Measurements from ENCODE around the gene NAALADL2.

DNA sequence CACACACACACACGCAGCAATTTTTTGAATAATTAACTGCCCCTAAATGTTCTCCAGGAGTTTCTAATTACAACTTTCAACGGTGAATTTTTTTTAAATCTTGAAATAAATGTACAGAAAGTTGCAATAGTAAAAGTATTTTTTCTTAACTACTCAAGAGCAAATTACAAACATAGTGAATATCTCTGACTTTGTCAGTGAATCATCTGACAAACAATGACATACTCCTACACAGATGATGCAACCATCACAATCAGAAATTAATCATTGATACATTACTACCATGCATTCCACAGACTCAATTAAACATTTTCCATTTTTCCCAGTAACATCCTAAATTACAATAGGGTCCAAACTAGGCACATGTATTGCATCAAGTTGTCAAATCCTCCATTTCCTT lies 597.3 kb downstream of the NAALADL2 start:
- TF ChIP-seq, protein P1, sequence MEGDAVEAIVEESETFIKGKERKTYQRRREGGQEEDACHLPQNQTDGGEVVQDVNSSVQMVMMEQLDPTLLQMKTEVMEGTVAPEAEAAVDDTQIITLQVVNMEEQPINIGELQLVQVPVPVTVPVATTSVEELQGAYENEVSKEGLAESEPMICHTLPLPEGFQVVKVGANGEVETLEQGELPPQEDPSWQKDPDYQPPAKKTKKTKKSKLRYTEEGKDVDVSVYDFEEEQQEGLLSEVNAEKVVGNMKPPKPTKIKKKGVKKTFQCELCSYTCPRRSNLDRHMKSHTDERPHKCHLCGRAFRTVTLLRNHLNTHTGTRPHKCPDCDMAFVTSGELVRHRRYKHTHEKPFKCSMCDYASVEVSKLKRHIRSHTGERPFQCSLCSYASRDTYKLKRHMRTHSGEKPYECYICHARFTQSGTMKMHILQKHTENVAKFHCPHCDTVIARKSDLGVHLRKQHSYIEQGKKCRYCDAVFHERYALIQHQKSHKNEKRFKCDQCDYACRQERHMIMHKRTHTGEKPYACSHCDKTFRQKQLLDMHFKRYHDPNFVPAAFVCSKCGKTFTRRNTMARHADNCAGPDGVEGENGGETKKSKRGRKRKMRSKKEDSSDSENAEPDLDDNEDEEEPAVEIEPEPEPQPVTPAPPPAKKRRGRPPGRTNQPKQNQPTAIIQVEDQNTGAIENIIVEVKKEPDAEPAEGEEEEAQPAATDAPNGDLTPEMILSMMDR (IDR thresholded peaks at IDR 0.05), result no peak
- TF ChIP-seq ZFX (IDR thresholded peaks at IDR 0.05; ENCODE audit: borderline replicate concordance), result no peak
